H1 (cell line): ENCODE results near the gene RPS6KA5.

Experiments
- BCL11A ChIP-seq, 2 experiments: IDR thresholded peaks; one replicate each; pipeline ENCODE4 v1.6.1; 2011; ENCODE audit warnings: low read depth in 2 of 2, low read length in 2 of 2, mild to moderate bottlenecking in 2 of 2
- EZH2 ChIP-seq: fragments of 200-600 bp; sonication (generic); IDR thresholded peaks from 2 replicates; pipeline ENCODE4 v1.7.1; 2012; ENCODE audit warnings: low read depth, mild to moderate bottlenecking, moderate library complexity, low read length, inconsistent platforms; ENCODE audit not compliant: severe bottlenecking
- JUND ChIP-seq: IDR thresholded peaks from 2 replicates; pipeline ENCODE4 v1.6.1; 2011; ENCODE audit warnings: mild to moderate bottlenecking, improper control_type of control experiment, low read length
- POLR2A ChIP-seq, 2 experiments: IDR thresholded peaks; 1 replicate in 1 of 2; 2 replicates in 1 of 2; pipeline ENCODE4 v1.6.1; 2011; ENCODE audit warnings: low read depth in 2 of 2, low read length in 2 of 2, mild to moderate bottlenecking in 2 of 2; ENCODE audit errors: control extremely low read depth in 1 of 2
- POLR2AphosphoS5 ChIP-seq: IDR thresholded peaks from 2 replicates; pipeline ENCODE4 v1.6.1; 2011; ENCODE audit warnings: low read depth, low read length
- SIN3A ChIP-seq, 2 experiments: IDR thresholded peaks in 1 of 2; conservative IDR thresholded peaks in 1 of 2; 2 replicates each; pipeline ENCODE4 v1.6.1; 2011 to 2012; ENCODE audit warnings: low read length in 2 of 2, improper control_type of control experiment in 1 of 2, low read depth in 1 of 2, mild to moderate bottlenecking in 1 of 2
- SP1 ChIP-seq: IDR thresholded peaks from 2 replicates; pipeline ENCODE4 v1.6.1; 2011; ENCODE audit warnings: low read depth, low read length
- YY1 ChIP-seq: IDR thresholded peaks from 2 replicates; pipeline ENCODE4 v1.6.1; 2011; ENCODE audit warnings: low read depth, mild to moderate bottlenecking, low read length
- TF ChIP-seq, protein P1 (sequence below), 3 experiments: IDR thresholded peaks; 1 replicate in 2 of 3; 2 replicates in 1 of 3; pipeline versions ENCODE4 v1.5.1 to v1.6.1; 2011; ENCODE audit warnings: low read length in 3 of 3, mild to moderate bottlenecking in 3 of 3, inconsistent platforms in 2 of 3, low read depth in 1 of 3, moderate library complexity in 1 of 3; ENCODE audit not compliant: insufficient read depth in 1 of 3; ENCODE audit errors: control extremely low read depth in 1 of 3
- TF ChIP-seq, protein P2 (sequence below): IDR thresholded peaks from 2 replicates; pipeline ENCODE4 v1.6.1; 2012; ENCODE audit warnings: low read length, inconsistent platforms

DNA sequence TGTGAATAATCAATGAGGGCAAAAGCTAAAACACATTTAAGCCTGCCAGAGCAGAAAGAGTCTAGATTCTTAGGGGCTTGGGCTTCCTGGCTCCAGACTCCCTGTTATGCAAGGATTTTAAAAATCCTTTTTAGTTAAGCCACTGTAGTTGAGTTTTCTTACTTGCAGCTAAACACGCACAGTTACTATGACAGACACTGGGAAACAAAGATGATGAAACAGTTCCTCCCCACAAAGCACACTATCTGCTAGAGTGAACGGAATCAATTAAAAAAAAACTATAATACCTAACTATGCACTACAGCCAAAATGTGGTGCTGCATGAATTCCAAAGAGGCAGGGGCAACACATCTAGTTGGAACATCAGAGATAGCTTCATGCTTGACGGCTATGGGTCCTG is 28.2 kb downstream of the RPS6KA5 start:
- TF ChIP-seq POLR2AphosphoS5: no peak
- no peak for TF ChIP-seq SP1
- TF ChIP-seq, protein P1, sequence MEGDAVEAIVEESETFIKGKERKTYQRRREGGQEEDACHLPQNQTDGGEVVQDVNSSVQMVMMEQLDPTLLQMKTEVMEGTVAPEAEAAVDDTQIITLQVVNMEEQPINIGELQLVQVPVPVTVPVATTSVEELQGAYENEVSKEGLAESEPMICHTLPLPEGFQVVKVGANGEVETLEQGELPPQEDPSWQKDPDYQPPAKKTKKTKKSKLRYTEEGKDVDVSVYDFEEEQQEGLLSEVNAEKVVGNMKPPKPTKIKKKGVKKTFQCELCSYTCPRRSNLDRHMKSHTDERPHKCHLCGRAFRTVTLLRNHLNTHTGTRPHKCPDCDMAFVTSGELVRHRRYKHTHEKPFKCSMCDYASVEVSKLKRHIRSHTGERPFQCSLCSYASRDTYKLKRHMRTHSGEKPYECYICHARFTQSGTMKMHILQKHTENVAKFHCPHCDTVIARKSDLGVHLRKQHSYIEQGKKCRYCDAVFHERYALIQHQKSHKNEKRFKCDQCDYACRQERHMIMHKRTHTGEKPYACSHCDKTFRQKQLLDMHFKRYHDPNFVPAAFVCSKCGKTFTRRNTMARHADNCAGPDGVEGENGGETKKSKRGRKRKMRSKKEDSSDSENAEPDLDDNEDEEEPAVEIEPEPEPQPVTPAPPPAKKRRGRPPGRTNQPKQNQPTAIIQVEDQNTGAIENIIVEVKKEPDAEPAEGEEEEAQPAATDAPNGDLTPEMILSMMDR (IDR thresholded peaks at IDR 0.05; ENCODE audit: control extremely low read depth in 1 of 3, insufficient read depth in 1 of 3, low read depth in 1 of 3, low read length in 3 of 3): no peak
- no peak for TF ChIP-seq YY1
- no peak for TF ChIP-seq POLR2A (IDR thresholded peaks at IDR 0.05; ENCODE audit: control extremely low read depth in 1 of 2, low read depth in 2 of 2, low read length in 2 of 2)
- no peak for TF ChIP-seq EZH2
- TF ChIP-seq, protein P2, sequence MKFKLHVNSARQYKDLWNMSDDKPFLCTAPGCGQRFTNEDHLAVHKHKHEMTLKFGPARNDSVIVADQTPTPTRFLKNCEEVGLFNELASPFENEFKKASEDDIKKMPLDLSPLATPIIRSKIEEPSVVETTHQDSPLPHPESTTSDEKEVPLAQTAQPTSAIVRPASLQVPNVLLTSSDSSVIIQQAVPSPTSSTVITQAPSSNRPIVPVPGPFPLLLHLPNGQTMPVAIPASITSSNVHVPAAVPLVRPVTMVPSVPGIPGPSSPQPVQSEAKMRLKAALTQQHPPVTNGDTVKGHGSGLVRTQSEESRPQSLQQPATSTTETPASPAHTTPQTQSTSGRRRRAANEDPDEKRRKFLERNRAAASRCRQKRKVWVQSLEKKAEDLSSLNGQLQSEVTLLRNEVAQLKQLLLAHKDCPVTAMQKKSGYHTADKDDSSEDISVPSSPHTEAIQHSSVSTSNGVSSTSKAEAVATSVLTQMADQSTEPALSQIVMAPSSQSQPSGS: no peak
- TF ChIP-seq BCL11A (IDR thresholded peaks at IDR 0.05; ENCODE audit: low read depth in 2 of 2, low read length in 2 of 2): no peak
- TF ChIP-seq JUND: no peak
- no peak for TF ChIP-seq SIN3A (conservative IDR thresholded peaks at IDR 0.05 in 1 of 2, IDR thresholded peaks at IDR 0.05 in 1 of 2; ENCODE audit: low read depth in 1 of 2, low read length in 2 of 2)
